ENCODE results near the gene CCDC30. TPM values are rescaled to one million over a fixed set of nuclear protein-coding genes. Genes with fewer than 3 reads are reported as not detected.

CCDC30 gene
- total and polyA plus RNA-seq, 10 of the 15 experiments (the other 5 are each of a cell fraction or from before 2014, with no cell fraction given), result 0.46 to 1.8 (median 1.0) TPM

DNA sequence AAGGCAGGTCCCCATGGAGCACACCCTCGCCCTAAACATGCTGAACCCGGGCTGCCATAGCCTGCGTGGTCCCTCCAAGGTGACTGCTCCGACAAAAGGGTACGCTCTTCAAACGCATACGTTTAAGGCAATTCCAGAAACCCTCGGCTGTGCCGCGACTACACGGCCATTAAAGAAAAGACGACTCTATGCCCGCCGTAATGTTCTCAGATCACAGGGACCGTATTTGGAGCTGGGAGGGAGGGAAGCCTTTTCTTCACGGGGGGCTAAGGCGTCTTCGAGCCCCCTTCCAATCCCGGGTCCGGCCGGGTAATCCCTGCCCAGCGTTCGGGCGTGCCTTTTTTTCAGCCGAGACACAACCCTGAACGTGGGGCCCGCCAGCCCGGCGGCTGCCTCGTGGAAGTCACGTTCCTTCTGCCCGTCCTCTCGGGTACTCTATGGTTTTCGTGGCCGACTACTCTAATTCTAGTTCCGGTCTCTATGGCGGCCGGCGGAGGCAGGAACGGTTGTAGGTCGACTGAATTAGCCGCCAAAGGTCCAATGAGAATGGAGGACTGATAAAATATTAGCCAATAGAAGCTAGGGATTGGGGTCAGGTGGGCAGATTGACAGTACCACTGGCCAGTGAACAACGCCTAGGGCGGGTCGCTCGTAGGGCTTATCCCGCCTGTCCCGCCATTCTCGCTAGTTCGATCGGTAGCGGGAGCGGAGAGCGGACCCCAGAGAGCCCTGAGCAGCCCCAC is 218.8 kb downstream of the CCDC30 start, which contains the start of gene YBX1 (continued):
- TF ChIP-seq, protein P1, sequence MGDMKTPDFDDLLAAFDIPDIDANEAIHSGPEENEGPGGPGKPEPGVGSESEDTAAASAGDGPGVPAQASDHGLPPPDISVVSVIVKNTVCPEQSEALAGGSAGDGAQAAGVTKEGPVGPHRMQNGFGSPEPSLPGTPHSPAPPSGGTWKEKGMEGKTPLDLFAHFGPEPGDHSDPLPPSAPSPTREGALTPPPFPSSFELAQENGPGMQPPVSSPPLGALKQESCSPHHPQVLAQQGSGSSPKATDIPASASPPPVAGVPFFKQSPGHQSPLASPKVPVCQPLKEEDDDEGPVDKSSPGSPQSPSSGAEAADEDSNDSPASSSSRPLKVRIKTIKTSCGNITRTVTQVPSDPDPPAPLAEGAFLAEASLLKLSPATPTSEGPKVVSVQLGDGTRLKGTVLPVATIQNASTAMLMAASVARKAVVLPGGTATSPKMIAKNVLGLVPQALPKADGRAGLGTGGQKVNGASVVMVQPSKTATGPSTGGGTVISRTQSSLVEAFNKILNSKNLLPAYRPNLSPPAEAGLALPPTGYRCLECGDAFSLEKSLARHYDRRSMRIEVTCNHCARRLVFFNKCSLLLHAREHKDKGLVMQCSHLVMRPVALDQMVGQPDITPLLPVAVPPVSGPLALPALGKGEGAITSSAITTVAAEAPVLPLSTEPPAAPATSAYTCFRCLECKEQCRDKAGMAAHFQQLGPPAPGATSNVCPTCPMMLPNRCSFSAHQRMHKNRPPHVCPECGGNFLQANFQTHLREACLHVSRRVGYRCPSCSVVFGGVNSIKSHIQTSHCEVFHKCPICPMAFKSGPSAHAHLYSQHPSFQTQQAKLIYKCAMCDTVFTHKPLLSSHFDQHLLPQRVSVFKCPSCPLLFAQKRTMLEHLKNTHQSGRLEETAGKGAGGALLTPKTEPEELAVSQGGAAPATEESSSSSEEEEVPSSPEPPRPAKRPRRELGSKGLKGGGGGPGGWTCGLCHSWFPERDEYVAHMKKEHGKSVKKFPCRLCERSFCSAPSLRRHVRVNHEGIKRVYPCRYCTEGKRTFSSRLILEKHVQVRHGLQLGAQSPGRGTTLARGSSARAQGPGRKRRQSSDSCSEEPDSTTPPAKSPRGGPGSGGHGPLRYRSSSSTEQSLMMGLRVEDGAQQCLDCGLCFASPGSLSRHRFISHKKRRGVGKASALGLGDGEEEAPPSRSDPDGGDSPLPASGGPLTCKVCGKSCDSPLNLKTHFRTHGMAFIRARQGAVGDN (IDR thresholded peaks at IDR 0.05), result peak; percentile 40
- TF ChIP-seq DPF2 (IDR thresholded peaks at IDR 0.05) (peak; percentile 92), CHD4 (IDR thresholded peaks at IDR 0.05) (no peak), LARP7 (IDR thresholded peaks at IDR 0.05) (no peak), ATF7 (IDR thresholded peaks at IDR 0.05; ENCODE audit: low read depth) (peak; percentile 50), JUND (IDR thresholded peaks at IDR 0.05; ENCODE audit: low read depth, low read length) (no peak), IKZF2 (IDR thresholded peaks at IDR 0.05) (no peak)
- TF ChIP-seq, protein P2, sequence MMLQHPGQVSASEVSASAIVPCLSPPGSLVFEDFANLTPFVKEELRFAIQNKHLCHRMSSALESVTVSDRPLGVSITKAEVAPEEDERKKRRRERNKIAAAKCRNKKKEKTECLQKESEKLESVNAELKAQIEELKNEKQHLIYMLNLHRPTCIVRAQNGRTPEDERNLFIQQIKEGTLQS (IDR thresholded peaks at IDR 0.05; ENCODE audit: borderline replicate concordance, extremely low read depth, low read depth, low read length), result peak; percentile 88
- TF ChIP-seq, protein P3, sequence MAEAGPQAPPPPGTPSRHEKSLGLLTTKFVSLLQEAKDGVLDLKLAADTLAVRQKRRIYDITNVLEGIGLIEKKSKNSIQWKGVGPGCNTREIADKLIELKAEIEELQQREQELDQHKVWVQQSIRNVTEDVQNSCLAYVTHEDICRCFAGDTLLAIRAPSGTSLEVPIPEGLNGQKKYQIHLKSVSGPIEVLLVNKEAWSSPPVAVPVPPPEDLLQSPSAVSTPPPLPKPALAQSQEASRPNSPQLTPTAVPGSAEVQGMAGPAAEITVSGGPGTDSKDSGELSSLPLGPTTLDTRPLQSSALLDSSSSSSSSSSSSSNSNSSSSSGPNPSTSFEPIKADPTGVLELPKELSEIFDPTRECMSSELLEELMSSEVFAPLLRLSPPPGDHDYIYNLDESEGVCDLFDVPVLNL (IDR thresholded peaks at IDR 0.05; ENCODE audit: low read depth, low read length), result no peak

All from GM12878 (cell line).